HG03095 (cell line): ENCODE measurements around the gene CAMTA2.
"Not testable (repeated sequence)": the region's sequence is repeated elsewhere in the genome, so short reads cannot be mapped to it uniquely, and the experiment has no call there.

Source experiments
- ATAC-seq: cut with Tn5 transposase; IDR thresholded peaks from one replicate; pipeline ENCODE4 v1.9.1; 2021; ENCODE audit warnings: moderate library complexity; ENCODE audit not compliant: unreplicated experiment

The CAMTA2 gene

GRCh38 chr17:4934173-4934979 is 53.1 kb downstream of the CAMTA2 start:
- ATAC-seq, result no peak

DNA sequence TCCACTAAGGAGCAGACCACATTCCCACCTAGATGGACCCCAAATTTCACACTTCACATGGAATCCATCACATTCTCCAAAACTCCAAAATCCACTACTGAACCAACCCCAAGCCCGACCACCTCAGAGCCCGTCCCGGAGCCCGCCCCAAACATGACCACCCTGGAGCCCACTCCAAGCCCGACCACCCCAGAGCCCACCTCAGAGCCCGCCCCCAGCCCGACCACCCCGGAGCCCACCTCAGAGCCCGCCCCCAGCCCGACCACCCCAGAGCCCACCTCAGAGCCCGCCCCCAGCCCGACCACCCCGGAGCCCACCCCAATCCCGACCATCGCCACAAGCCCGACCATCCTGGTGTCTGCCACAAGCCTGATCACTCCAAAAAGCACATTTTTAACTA is 53.8 kb downstream of the CAMTA2 start:
- no peak for ATAC-seq

GRCh38 chr17:4932756-4933155 is 54.7 kb downstream of the CAMTA2 start:
- no peak for ATAC-seq

DNA sequence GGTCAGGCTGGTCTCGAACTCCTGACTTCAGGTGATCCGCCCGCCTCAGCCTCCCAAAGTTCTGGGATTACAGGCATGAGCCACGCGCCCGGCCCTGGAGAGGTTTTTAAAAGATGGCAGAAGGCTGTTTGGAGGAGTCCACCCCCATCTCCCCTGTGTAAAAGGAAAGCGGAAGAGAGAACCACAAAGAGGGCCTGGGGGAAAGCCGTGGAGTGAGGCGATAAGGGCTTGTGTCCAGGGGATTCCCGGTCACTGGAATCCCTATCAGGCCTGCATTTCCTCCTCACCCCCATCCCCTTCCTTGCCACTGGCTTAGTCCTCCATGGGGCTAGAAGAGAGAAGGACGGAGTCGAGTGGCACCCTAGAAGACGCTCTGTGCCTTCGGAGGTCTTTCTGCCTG is 55.5 kb downstream of the CAMTA2 start, which contains the start of gene GP1BA:
Gene GP1BA (plus strand): TSS at position 315 of the 400 bp plus-strand sequence. CDS start 328 bp downstream, outside the sequence.
- ATAC-seq, result no peak

DNA sequence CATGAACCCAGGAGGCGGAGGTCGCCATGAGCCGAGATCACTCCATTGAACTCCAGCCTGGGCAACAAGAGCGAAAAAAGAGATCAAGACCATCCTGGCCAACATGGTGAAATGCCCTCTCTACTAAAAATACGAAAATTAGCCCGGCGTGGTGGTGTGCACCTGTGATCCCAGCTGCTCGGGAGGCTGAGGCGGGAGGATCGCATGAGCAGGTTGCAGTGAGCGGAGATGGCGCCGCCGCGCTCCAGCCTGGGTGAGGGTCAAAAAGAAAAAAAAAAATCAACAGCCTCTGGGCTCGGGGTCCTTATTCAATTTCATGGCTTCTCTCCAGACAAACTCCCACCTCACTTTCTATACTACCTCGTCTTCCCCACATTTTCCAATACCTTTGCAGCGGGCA is 58.6 kb downstream of the CAMTA2 start:
- ATAC-seq, result no peak

- ATAC-seq, result not testable (repeated sequence)
Measured at GRCh38 chr17:4926577-4927335, 60.7 kb downstream of the CAMTA2 start.

DNA sequence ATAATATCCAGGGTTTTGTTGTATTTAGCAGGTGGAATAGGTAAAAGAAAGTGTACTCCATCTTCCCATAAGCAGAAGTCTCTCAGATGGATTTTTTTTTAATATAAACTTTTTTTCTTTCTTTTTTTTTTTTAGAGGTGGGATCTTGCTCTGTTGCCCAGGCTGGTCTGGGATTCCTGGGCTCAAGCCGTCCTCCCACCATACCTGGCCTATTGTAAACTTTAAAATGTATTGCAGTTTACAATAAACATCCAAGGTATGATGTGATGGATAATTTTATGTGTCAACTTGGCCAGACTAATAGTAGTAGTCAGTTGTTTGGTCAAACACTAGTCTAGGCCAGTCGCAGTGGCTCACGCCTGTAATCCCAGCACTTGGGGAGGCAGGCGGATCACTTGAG is 66.2 kb downstream of the CAMTA2 start:
- ATAC-seq, result no peak

- no peak for ATAC-seq
Measured at GRCh38 chr17:4920351-4921048, 67.0 kb downstream of the CAMTA2 start.

GRCh38 chr17:4919511-4920047 is 67.9 kb downstream of the CAMTA2 start:
- no peak for ATAC-seq
